Fibroblast of the conjunctiva (primary cell): ENCODE data around the gene ACOT11.

Source experiments
- DNase-seq: peaks from one replicate; pipeline ENCODE4 v3.0.0-alpha.2; 2010; ENCODE audit warnings: low read depth

The ACOT11 gene

DNA sequence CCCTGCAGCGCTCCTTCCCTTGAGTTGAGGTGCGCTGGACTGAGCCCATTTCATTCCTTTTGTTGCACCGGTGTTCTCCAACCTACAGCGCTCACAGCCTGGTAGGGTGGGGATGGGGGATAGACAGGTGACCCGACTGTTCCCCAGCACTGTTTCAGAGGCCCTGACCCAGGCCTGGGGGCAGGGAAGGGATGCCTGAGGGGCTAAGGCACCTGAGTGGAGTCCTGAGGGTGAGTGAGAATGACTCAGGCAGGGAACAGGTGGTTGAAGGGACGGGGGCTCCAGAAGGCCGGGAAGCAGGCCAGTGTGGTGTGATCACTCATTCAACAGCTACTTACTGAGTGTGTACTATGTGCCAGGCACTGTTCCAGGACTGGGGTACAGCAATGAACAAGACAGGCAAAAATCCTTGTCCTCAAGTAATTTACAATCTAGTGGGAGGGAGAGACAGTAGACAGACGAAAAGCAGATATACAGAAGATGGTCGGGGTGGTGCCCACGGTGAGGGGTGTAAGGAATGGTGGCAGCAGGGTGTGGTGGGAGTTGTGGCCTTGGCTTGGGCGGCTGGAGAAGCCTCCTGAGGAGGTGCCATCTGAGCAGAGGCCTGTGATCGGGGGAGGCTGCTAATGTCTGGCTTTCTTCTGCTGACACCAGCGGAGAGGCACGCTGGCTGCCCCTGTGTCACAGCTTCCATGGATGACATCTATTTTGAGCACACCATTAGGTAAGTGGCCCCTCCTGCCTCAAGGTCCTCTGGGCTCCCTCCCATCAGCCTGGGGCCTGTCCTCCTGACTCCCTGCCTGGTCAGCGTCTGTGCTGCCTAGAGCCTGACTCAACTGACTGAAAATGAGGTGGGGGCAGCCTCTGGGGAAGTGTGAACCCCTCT lies 37.4 kb downstream of the ACOT11 start:
- DNase-seq = no peak

- no peak for DNase-seq
Observed at GRCh38 chr1:54588377-54588776, 40.3 kb downstream of the ACOT11 start.

DNA sequence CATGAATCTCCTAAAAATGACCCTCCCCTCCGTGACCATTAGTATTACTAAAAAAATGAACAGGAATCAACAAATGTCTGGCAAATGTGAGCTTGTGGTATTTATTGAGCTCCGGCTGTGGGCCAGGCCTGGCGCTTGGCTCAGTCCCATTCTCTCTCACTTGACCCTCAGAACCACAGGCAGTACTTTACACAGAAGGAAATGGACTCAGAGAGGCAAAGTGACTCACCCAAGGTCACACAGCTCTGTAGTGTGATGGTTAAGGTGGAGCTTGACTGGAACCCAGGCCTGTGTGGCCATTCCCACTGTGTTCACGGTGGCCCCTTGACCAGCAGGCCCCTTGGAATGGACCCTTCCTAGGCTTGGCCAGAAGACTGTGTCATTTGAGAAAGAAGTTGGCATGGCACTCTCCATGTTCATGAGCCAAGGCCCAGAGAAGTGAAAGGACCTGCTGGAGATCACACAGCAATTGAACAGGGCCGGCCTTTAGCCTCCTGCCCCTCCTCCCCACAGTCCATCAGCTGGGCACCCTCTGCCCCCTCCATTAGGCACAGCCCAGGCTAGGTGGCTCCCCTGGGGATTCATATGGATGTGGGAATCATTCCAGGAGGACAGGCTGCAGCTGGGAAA lies 43.2 kb downstream of the ACOT11 start:
- DNase-seq = no peak

- no peak for DNase-seq
Observed at GRCh38 chr1:54593571-54594160, 45.6 kb downstream of the ACOT11 start.

GRCh38 chr1:54594463-54594862 lies 46.4 kb downstream of the ACOT11 start:
- no peak for DNase-seq

GRCh38 chr1:54595956-54596498 lies 48.0 kb downstream of the ACOT11 start:
- DNase-seq = no peak

DNA sequence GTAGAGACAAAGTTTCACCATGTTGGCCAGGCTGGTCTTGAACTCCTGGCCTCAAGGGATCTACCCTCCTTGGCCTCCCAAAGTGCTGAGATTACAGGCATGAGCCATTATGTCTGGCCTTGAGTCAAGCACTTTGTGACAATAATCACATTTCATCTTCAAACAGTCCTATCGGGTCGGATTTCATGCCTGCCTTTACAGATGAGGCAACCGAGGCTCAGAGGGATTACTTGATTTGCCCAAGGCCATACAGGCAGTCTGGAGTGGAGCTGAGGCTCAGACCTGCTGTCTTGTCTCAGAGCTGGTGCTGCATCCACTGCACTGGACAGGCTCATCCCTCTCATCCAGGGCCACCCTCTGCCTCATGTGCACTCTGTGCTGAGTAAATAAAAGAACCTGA lies 48.7 kb downstream of the ACOT11 start:
- no peak for DNase-seq

DNA sequence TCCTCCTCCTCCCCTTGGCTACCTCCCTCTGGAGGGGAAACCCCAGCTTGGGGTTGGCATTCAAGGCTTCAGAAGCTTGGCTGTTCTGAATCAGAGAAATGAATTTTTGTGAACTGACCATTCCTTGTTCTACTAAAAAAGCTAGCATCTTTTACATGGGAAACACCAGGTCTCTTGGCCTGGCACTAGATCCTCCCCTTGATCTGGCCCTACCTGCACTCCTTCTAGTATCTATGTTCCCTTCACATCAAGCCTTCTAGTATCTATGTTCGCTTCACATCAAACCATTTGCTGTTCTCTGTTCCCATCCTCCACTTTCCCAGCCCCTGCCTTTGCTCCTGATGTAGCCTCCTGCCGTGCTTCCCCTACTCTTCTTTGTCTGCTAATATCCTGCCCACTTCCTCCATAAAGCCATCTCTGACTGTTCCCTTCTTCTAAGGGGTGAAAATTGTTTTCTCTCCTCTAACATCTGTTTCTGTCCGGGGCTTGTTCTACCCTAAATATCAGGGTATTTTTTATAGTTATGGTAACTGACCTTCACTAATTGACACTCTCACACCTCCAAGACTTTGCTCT lies 49.5 kb downstream of the ACOT11 start:
- no peak for DNase-seq

- no peak for DNase-seq
Observed at GRCh38 chr1:54599211-54599823, 51.3 kb downstream of the ACOT11 start.

- no peak for DNase-seq
Observed at GRCh38 chr1:54600947-54601721, 53.1 kb downstream of the ACOT11 start.

- no peak for DNase-seq
Observed at GRCh38 chr1:54601730-54602129, 53.7 kb downstream of the ACOT11 start.

DNA sequence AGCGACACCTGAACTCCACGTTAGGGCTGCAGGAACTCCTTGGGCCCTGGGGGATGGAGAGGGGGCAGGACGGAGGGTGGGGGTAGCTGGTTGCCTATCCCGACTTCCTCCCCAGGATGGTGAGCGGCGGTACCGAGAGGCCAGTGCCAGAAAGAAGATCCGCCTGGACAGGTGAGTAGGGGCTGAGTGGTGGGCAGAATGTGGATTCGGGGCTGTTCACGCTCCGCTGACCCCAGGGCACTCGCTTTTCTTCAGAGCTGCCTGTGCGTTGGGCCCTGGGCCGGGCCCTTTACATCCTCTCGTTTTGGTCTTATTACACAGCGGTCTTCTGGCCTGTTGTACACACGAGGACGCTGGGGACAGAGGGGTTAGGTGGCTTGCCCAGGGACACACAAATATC lies 54.5 kb downstream of the ACOT11 start:
- no peak for DNase-seq

DNA sequence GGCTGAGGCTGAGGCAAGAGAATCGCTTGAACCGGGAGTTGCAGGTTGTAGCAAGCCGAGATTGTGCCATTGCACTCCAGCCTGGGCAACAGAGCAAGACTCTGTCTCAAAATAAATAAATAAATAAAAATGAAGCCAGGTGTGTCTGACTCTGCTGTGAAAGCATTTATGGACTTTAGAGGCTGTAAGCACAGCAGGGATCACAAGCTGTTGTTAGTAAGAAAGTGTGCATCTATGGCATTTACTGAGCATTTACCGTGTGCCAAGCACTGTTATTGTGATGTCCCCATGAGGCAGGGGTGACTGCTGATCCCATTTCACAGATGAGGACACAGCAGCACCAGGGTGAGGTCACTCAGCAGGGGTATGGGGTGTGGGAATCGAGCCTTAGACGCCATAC lies 55.2 kb downstream of the ACOT11 start:
- no peak for DNase-seq

DNA sequence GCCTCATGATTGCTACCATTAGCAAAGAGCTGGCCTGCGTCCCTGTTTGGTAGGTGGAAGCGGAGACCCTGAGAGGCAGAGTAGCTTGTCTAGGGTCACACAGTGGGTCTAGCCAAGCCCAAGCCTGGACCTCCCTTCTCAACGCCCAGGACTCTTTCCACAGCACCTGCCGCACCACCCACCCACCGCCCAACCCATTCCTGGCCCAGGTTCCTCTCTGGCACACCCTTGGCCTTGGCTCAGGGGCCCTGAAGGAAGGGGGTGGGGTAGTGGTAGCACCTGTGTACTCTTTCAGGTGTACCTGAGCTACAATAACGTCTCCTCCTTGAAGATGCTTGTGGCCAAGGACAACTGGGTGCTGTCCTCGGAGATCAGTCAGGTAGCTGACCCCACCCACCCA lies 56.0 kb downstream of the ACOT11 start:
- DNase-seq = no peak

DNA sequence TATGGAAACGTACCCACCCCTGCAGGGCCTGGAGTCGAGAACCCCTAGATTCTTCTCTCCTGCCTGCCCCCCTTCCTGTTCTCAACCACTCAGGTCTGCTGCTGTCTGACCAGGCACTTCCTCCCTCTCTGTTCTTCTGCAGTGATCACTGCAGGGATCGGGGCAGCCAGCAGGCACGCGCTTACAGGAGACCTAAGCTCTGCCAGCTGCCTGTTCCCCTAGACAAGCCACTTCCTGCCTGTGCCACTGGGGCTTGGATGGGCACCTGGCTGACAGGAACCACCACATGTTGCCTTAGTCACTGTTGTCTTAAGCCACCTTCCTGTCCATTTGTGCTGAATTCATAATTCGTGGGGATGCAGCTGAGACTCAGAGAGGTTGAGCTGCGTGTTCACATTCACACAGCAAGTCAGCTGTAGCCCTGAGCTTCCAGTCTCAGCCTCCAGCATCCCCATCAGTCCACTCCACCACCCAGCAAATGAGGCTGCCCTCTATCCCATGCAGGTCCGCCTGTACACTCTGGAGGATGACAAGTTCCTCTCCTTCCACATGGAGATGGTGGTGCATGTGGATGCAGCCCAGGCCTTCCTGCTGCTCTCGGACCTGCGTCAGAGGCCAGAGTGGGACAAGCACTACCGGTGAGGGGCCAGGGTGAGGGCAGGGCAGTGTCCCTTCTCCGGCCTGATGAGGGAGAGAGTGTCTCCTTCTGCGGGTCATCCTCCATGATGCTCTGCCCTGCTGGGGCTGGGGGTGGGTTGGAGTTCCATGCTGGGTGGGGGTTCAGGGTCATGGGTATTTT lies 56.7 kb downstream of the ACOT11 start:
- DNase-seq = no peak

- no peak for DNase-seq
Observed at GRCh38 chr1:54606096-54606989, 58.3 kb downstream of the ACOT11 start.

DNA sequence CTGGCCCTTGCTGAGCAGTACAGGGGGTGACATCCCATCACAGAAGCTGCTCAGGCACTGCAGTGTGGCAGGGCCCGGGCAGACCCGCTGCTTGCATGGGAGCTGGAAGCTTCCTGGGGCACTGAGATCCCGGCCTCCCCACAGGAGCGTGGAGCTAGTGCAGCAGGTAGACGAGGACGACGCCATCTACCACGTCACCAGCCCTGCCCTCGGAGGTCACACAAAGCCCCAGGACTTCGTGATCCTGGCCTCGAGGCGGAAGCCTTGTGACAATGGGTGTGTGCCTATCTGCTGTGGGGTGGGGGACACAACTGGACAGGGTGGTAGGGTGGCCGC lies 58.9 kb downstream of the ACOT11 start:
- DNase-seq = no peak

- no peak for DNase-seq
Observed at GRCh38 chr1:54607821-54608565, 60.0 kb downstream of the ACOT11 start.
